K562 (cell line): ENCODE measurements around the gene HOXB3. TPM values are rescaled to one million over a fixed set of nuclear protein-coding genes. Genes with fewer than 3 reads are reported as not detected.

Experiments
- ADNP ChIP-seq: fragments of 200-800 bp; sonication (Bioruptor generic); IDR thresholded peaks from 2 replicates; pipeline ENCODE4 v1.6.1; 2016; ENCODE audit warnings: missing genetic modification characterization, missing compliant biosample characterization
- ARNT ChIP-seq, 2 experiments: fragments of 450-650 bp; IDR thresholded peaks; 2 replicates each; pipeline ENCODE4 v1.6.1; 2016; ENCODE audit warnings: mild to moderate bottlenecking in 1 of 2
- ASH1L ChIP-seq: fragments of 450-650 bp; IDR thresholded peaks from 2 replicates; pipeline ENCODE4 v1.6.1; 2018; ENCODE audit warnings: borderline replicate concordance, mild to moderate bottlenecking, low read depth; ENCODE audit not compliant: partially characterized antibody
- CCNT2 ChIP-seq: IDR thresholded peaks from 2 replicates; pipeline ENCODE4 v1.6.1; 2011; ENCODE audit warnings: borderline replicate concordance, low read depth, mild to moderate bottlenecking, moderate library complexity, mixed read lengths, low read length; ENCODE audit not compliant: insufficient read length; ENCODE audit errors: extremely low read depth
- CEBPG ChIP-seq, 3 experiments: fragments of 200-800 bp in 1 of 3; sonication (Bioruptor generic) in 1 of 3; sonication (generic) in 1 of 3; formaldehyde crosslinking in 1 of 3; IDR thresholded peaks in 2 of 3; conservative IDR thresholded peaks in 1 of 3; 2 replicates each; pipeline versions ENCODE4 v1.6.1 to v1.8.0; 2016 to 2022; ENCODE audit warnings: missing compliant biosample characterization in 2 of 3, missing genetic modification characterization in 2 of 3, mild to moderate bottlenecking in 1 of 3, missing genetic modification reagents in 1 of 3
- DPF2 ChIP-seq: fragments of 450-650 bp; IDR thresholded peaks from 2 replicates; pipeline ENCODE4 v1.6.1; 2016
- ETV1 ChIP-seq: fragments of 450-650 bp; conservative IDR thresholded peaks from 2 replicates; pipeline ENCODE4 v1.6.1; 2016; ENCODE audit warnings: missing genetic modification characterization, control low read depth, low read depth, missing compliant biosample characterization
- ILK ChIP-seq: fragments of 450-650 bp; IDR thresholded peaks from 2 replicates; pipeline ENCODE4 v1.6.1; 2016; ENCODE audit warnings: missing genetic modification characterization, low read depth, mild to moderate bottlenecking, missing compliant biosample characterization, moderate library complexity, borderline replicate concordance
- JUNB ChIP-seq: fragments of 450-650 bp; formaldehyde crosslinking; conservative IDR thresholded peaks from 2 replicates; pipeline ENCODE4 v1.4.0; 2020; ENCODE audit warnings: mild to moderate bottlenecking
- KDM1A ChIP-seq, 2 experiments: fragments of 450-650 bp; IDR thresholded peaks; 2 replicates each; pipeline ENCODE4 v1.6.1; 2016; ENCODE audit warnings: mild to moderate bottlenecking in 2 of 2
- MECOM ChIP-seq: fragments of 250-450 bp; sonication (Bioruptor Pico); IDR thresholded peaks from 2 replicates; pipeline ENCODE4 v1.8.0; 2022; ENCODE audit warnings: inconsistent platforms
- MTA3 ChIP-seq: fragments of 450-650 bp; formaldehyde crosslinking; IDR thresholded peaks from 2 replicates; pipeline ENCODE4 v1.6.1; 2017; ENCODE audit warnings: mild to moderate bottlenecking, borderline replicate concordance
- NFATC3 ChIP-seq: fragments of 450-650 bp; IDR thresholded peaks from 2 replicates; pipeline ENCODE4 v1.6.1; 2017; ENCODE audit warnings: mild to moderate bottlenecking
- NFRKB ChIP-seq: fragments of 450-650 bp; IDR thresholded peaks from 2 replicates; pipeline ENCODE4 v1.6.1; 2016; ENCODE audit warnings: low read depth
- POLR2H ChIP-seq: IDR thresholded peaks from 2 replicates; pipeline ENCODE4 v1.6.1; 2016; ENCODE audit warnings: missing genetic modification characterization, low read depth, mild to moderate bottlenecking, control low read depth, missing compliant biosample characterization, moderate library complexity
- POLR3G ChIP-seq: IDR thresholded peaks from 2 replicates; pipeline ENCODE4 v1.6.1; 2011; ENCODE audit not compliant: insufficient read length, insufficient replicate concordance; ENCODE audit errors: extremely low read depth
- PURB ChIP-seq: sonication (generic); formaldehyde crosslinking; IDR thresholded peaks from 2 replicates; pipeline ENCODE4 v1.9.0; 2021; ENCODE audit warnings: low read depth, mild to moderate bottlenecking, missing genetic modification reagents
- RBM14 ChIP-seq: fragments of 200-400 bp; formaldehyde crosslinking; IDR thresholded peaks from 2 replicates; pipeline ENCODE4 v1.6.1; 2018; ENCODE audit warnings: low read depth, mild to moderate bottlenecking, low read length, moderate library complexity, borderline replicate concordance; ENCODE audit not compliant: insufficient read depth
- STAG1 ChIP-seq: sonication (generic); formaldehyde crosslinking; IDR thresholded peaks from 2 replicates; pipeline ENCODE4 v1.5.0; 2020; ENCODE audit warnings: missing genetic modification reagents, borderline replicate concordance
- TAL1 ChIP-seq: fragments of 450-650 bp; IDR thresholded peaks from 2 replicates; pipeline ENCODE4 v1.6.1; 2016; ENCODE audit warnings: mild to moderate bottlenecking
- TFAM ChIP-seq: fragments of 250-450 bp; sonication (Bioruptor Pico); conservative IDR thresholded peaks from 2 replicates; pipeline ENCODE4 v1.5.0; 2021; ENCODE audit warnings: mild to moderate bottlenecking, moderate library complexity
- ZBTB1 ChIP-seq: sonication (generic); formaldehyde crosslinking; IDR thresholded peaks from 2 replicates; pipeline ENCODE4 v1.8.1; 2023; ENCODE audit warnings: missing genetic modification reagents, low read depth, mild to moderate bottlenecking, borderline replicate concordance
- ZC3H4 ChIP-seq: sonication (generic); formaldehyde crosslinking; IDR thresholded peaks from 2 replicates; pipeline ENCODE4 v1.9.0; 2021; ENCODE audit warnings: missing genetic modification reagents, borderline replicate concordance
- ZNF121 ChIP-seq: sonication (generic); formaldehyde crosslinking; conservative IDR thresholded peaks from 2 replicates; pipeline ENCODE4 v1.8.0; 2022; ENCODE audit warnings: missing genetic modification reagents
- ZNF24 ChIP-seq: fragments of 450-650 bp; IDR thresholded peaks from 2 replicates; pipeline ENCODE4 v1.6.1; 2016
- ZNF699 ChIP-seq: fragments of 250-450 bp; sonication (Bioruptor Pico); IDR thresholded peaks from 2 replicates; pipeline ENCODE4 v1.8.0; 2021; ENCODE audit warnings: mild to moderate bottlenecking, moderate library complexity; ENCODE audit not compliant: insufficient replicate concordance
- polyA plus RNA-seq, 8 experiments: library from polyadenylated mRNA; depleted of rRNA in 4 of 8; stranded (reverse) in 5 of 8; unstranded in 3 of 8; fragments of >200 nt; fragmentation: Nextera tagmentation in 2 of 8; fragmentation: Illumina TruSeq in 1 of 8; extraction: Ambion mirVana in 2 of 8; extraction: Trizol in 1 of 8; gene quantifications; 2 replicates each; pipeline versions ENCODE4 v1.2.1 to v1.2.3, GENCODE V29; 2011 to 2014; ENCODE audit warnings: inconsistent platforms in 1 of 8, missing spikeins in 1 of 8
- total RNA-seq, 7 experiments: library from RNA; depleted of rRNA in 6 of 7; stranded (reverse); fragments of >200 nt in 6 of 7; fragmentation: Illumina TruSeq in 2 of 7; extraction: Trizol in 2 of 7; gene quantifications; 2 replicates each; pipeline versions ENCODE4 v1.2.1 to v1.2.3, GENCODE V29; 2011 to 2021; ENCODE audit warnings: low replicate concordance in 1 of 7
- TF ChIP-seq, protein P1 (sequence below), 2 experiments: fragments of 450-650 bp; IDR thresholded peaks; 2 replicates each; pipeline ENCODE4 v1.6.1; 2016
- TF ChIP-seq, protein P2 (sequence below): fragments of 250-450 bp; sonication (Bioruptor Pico); IDR thresholded peaks from 2 replicates; pipeline ENCODE4 v1.9.0; 2021; ENCODE audit warnings: mild to moderate bottlenecking

Gene HOXB3
- total and polyA plus RNA-seq, 9 of the 15 experiments (the other 6 are each of a cell fraction or from before 2014, with no cell fraction given) = 2.4 to 41.3 (median 20.2) TPM

DNA sequence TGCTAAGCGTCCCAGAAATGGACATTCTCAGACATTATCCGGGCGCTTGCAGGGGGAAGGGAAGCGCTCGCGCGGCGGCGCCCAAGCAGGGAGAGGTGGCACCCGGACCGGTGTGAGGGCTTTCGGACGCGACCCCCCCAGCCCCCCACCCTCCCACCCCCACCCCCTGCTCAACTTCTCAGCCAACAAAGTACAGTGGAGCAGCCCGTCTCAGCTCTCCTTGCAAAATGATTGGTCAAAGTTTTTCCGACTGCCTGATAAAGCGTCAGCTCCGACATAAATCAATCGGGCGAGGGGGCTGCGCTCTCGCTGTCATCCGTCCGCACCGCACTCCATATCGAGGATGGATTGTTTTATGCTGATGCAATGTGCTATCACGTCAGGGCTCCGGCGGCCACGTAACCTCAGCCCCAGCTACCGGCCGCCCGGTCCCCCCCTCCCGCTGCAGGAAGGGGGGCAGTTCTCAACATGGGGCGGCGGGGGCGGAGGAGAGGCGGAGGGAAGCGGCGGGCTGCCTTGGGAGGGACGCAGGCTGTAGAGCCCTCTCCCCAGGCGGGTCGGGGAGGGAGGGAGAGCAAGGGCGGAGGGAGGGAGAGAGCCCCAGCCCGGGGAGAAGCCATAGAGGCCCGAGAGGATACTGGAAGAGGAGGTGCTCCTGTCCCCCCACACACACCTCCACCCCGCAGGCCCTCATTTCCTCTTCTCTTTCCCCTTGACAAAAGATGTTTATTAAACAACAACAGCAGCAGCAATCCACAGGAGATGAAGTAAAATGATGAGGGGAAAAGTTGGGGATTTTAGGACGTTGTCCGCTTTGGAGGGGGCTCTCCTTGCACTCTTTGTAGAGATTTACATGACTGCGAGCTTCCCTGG is 36.4 kb upstream of the HOXB3 start, which contains the start of gene HOXB9 (continued):
- no peak for TF ChIP-seq ZC3H4 (CRISPR knock-in tag)
- TF ChIP-seq ZBTB1 = no peak
- no peak for TF ChIP-seq STAG1 (CRISPR knock-in tag)
- peak; percentile 95 for TF ChIP-seq CCNT2
- TF ChIP-seq POLR3G = no peak
- peak; percentile 35; the same call in 1 of the 2 replicates for TF ChIP-seq TAL1
- no peak for TF ChIP-seq TFAM (CRISPR knock-in tag)
- TF ChIP-seq JUNB (CRISPR knock-in tag) = no peak
- peak; percentile 99 for TF ChIP-seq CEBPG (CRISPR knock-in tag; IDR thresholded peaks at IDR 0.05)
- peak; percentile 92 to 98 for TF ChIP-seq CEBPG (tag; conservative IDR thresholded peaks at IDR 0.05 in 1 of 2, IDR thresholded peaks at IDR 0.05 in 1 of 2)
- no peak for TF ChIP-seq PURB (CRISPR knock-in tag)
- TF ChIP-seq NFATC3 = no peak
- peak in 1 of 2 experiments; percentile 85; a peak in 3 of 4 replicates for TF ChIP-seq KDM1A (IDR thresholded peaks at IDR 0.05)
- no peak for TF ChIP-seq ZNF24
- TF ChIP-seq NFRKB = 0 out of 2 replicates have a peak, but pooled peaks have one; percentile 71
- TF ChIP-seq ZNF121 (CRISPR knock-in tag) = no peak
- peak; percentile 86 for TF ChIP-seq DPF2
- peak; percentile 93 for TF ChIP-seq MTA3
- TF ChIP-seq, protein P1, sequence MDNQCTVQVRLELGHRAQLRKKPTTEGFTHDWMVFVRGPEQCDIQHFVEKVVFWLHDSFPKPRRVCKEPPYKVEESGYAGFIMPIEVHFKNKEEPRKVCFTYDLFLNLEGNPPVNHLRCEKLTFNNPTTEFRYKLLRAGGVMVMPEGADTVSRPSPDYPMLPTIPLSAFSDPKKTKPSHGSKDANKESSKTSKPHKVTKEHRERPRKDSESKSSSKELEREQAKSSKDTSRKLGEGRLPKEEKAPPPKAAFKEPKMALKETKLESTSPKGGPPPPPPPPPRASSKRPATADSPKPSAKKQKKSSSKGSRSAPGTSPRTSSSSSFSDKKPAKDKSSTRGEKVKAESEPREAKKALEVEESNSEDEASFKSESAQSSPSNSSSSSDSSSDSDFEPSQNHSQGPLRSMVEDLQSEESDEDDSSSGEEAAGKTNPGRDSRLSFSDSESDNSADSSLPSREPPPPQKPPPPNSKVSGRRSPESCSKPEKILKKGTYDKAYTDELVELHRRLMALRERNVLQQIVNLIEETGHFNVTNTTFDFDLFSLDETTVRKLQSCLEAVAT (IDR thresholded peaks at IDR 0.05) = peak; percentile 23 to 65; a peak in 3 of 4 replicates
- TF ChIP-seq ASH1L = no peak
- peak; percentile 89 for TF ChIP-seq ETV1
- TF ChIP-seq, protein P2, sequence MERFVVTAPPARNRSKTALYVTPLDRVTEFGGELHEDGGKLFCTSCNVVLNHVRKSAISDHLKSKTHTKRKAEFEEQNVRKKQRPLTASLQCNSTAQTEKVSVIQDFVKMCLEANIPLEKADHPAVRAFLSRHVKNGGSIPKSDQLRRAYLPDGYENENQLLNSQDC (CRISPR knock-in tag) = no peak
- TF ChIP-seq ARNT (IDR thresholded peaks at IDR 0.05) = peak in 1 of 2 experiments; percentile 79; a peak in 2 of 4 replicates
- TF ChIP-seq MECOM (CRISPR knock-in tag) = no peak
- no peak for TF ChIP-seq ILK (tag)
- TF ChIP-seq ADNP (tag) = no peak
- no peak for TF ChIP-seq ZNF699
- TF ChIP-seq RBM14 = no peak
- peak; percentile 69 for TF ChIP-seq POLR2H (tag)
